Measurements from ENCODE around the gene KLHL26. TPM values are rescaled to one million over a fixed set of nuclear protein-coding genes. Genes with fewer than 3 reads are reported as not detected.

The KLHL26 gene
- total RNA-seq, 1 experiment from 2014 or later, result 10.7 TPM

DNA sequence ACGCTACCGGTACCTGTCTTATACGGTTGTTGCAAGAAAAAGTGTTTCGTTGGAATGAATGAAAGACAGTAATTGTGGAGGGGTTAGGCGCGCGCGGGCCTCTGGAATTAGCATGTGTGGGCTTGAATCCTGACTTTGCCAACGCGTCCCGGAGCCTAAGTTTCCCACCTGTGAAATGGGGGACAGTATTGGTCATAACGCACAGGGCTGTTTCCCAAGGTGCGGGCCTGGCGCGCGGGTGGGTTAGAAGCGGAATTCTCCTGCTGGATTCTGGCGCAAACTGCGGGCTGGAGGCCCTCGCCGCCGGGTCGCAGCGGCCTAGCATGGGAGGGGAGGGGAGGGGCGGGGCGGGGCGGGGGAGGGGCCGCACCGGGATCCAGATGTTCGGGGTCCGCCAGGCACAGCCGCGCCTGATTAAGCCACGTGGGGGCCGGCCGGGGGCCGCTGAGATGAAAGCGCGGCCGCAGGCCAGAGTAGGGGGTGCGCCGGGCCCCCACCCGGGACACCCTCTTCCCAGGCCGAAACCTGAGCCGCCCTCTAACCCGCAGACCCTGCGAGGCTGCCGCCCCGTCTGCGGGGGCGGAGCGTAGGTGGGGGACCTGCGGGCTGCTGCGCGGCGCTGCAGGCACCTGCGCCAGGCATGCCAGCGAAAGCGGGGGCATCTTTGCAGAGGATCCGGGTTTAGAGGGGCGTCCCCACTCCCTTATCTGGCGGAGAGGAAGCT is 25.3 kb upstream of the KLHL26 start:
- H2BK20ac ChIP-seq (ENCODE audit: low read depth, low read length, poor library complexity, severe bottlenecking), result no peak overlapping the region
- H3K27ac Mint-ChIP-seq, result no peak overlapping the region
- DNase-seq, result peak; percentile 77
- H3K4me1 ChIP-seq (ENCODE audit: insufficient read depth, low read length), result peaks cover 17% of the 10 kb centered on the region
- no peaks in the 10 kb centered on the region for H3K9me3 ChIP-seq (ENCODE audit: control insufficient read depth, low read depth, low read length)
- peak overlapping the region; percentile 44 for H3K4me2 ChIP-seq (ENCODE audit: insufficient read depth, insufficient read length, low read length)
- no peak overlapping the region for H4K8ac ChIP-seq (replicated peaks; ENCODE audit: insufficient read length, low read depth, low read length)
- H3T11ph ChIP-seq (ENCODE audit: low read length), result no peak overlapping the region
- H3K4me3 Mint-ChIP-seq, result peak overlapping the region; percentile 64 to 88
- H3K23me2 ChIP-seq (ENCODE audit: insufficient read length, low read depth, low read length, poor library complexity, severe bottlenecking), result peaks cover 27% of the 10 kb centered on the region
- peaks cover 93% of the 10 kb centered on the region for H3K27me3 Mint-ChIP-seq (ENCODE audit: low read depth)
- no peak overlapping the region for H2BK120ac ChIP-seq (ENCODE audit: low read depth, low read length, poor library complexity, severe bottlenecking)
- H4K20me1 ChIP-seq (ENCODE audit: control insufficient read depth, insufficient read depth, insufficient read length), result no peaks in the 10 kb centered on the region
- no peak overlapping the region for H3K14ac ChIP-seq (ENCODE audit: insufficient read depth, low read length)
- H2AK5ac ChIP-seq (ENCODE audit: insufficient read length, low read length), result no peak overlapping the region
- H4K5ac ChIP-seq (ENCODE audit: insufficient read length, low read depth, low read length), result no peak overlapping the region
- H2BK15ac ChIP-seq (ENCODE audit: low read depth, low read length), result peak overlapping the region; percentile 16; the same call in 1 of the 2 replicates
- no peak overlapping the region for H3K9ac ChIP-seq (ENCODE audit: extremely low read depth, insufficient read length, low read length)
- H4K91ac ChIP-seq (ENCODE audit: insufficient read length, low read depth, low read length), result no peak overlapping the region
- no peak overlapping the region for H3K23ac ChIP-seq (ENCODE audit: insufficient read length, low read depth, low read length)
- H3K36me3 Mint-ChIP-seq (ENCODE audit: insufficient read depth in 1 of 3, low read depth in 3 of 3), result no peaks in the 10 kb centered on the region; a peak in 2 of 7 replicates
- TF ChIP-seq, protein P1, sequence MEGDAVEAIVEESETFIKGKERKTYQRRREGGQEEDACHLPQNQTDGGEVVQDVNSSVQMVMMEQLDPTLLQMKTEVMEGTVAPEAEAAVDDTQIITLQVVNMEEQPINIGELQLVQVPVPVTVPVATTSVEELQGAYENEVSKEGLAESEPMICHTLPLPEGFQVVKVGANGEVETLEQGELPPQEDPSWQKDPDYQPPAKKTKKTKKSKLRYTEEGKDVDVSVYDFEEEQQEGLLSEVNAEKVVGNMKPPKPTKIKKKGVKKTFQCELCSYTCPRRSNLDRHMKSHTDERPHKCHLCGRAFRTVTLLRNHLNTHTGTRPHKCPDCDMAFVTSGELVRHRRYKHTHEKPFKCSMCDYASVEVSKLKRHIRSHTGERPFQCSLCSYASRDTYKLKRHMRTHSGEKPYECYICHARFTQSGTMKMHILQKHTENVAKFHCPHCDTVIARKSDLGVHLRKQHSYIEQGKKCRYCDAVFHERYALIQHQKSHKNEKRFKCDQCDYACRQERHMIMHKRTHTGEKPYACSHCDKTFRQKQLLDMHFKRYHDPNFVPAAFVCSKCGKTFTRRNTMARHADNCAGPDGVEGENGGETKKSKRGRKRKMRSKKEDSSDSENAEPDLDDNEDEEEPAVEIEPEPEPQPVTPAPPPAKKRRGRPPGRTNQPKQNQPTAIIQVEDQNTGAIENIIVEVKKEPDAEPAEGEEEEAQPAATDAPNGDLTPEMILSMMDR (conservative IDR thresholded peaks at IDR 0.05), result 0 out of 3 replicates have a peak, but pooled peaks have one; percentile 11
- no peak overlapping the region for H2BK12ac ChIP-seq (ENCODE audit: insufficient read length, low read depth, low read length)
- peaks cover 0 to 2% of the 10 kb centered on the region in 2 experiments; a peak in 2 of 5 replicates for H3K9me3 Mint-ChIP-seq
- H3K4me1 Mint-ChIP-seq, result peaks cover 42 to 53% of the 10 kb centered on the region in 2 experiments
- H3K56ac ChIP-seq (ENCODE audit: insufficient read length, low read depth, low read length), result no peak overlapping the region
- no peak overlapping the region for H2BK5ac ChIP-seq (ENCODE audit: insufficient read length, low read length)
- WGBS (ENCODE audit: extremely low coverage, insufficient read length, low lambda C conversion rate), result no CpG with 5 or more reads among the region's 62 CpGs
- H3K27me3 ChIP-seq (ENCODE audit: insufficient read depth, low read length), result peaks cover 70% of the 10 kb centered on the region
- no peak overlapping the region for H3K18ac ChIP-seq (ENCODE audit: insufficient read length, low read depth, low read length)
- no peak overlapping the region for H2AFZ ChIP-seq (ENCODE audit: low read length)
- H3K27ac ChIP-seq (ENCODE audit: insufficient read length, low read depth, low read length), result no peak overlapping the region
- no peak overlapping the region for H3K4ac ChIP-seq (ENCODE audit: low read depth, low read length)
- H3K79me1 ChIP-seq (ENCODE audit: insufficient read depth, low read depth, low read length, poor library complexity, severe bottlenecking), result no peaks in the 10 kb centered on the region
- H3K79me2 ChIP-seq (ENCODE audit: insufficient read depth, low read length), result no peaks in the 10 kb centered on the region

All from H9 (cell line).